Activated CD4-positive, alpha-beta T cell treated with anti-CD3 and anti-CD28 coated beads, Interleukin-2, amount 50 U/mL, for 4 hours (primary cell): ENCODE results near the gene OR52E8.
A peak's percentile ranks its signal among the peaks of the same experiment; 100 is the strongest.

Experiments used
- DNase-seq, 2 experiments: peaks; one replicate each; pipeline ENCODE4 v3.0.0-alpha.2; 2020

Gene OR52E8

GRCh38 chr11:5857590-5857989 lies at the start of gene OR52E8:
TSS of gene OR52E8 (minus strand) at chr11:5857690. CDS start at chr11:5857690, 0 bp downstream.
- no peak for DNase-seq

GRCh38 chr11:5899534-5899933 lies 42.0 kb upstream of the OR52E8 start:
- DNase-seq: no peak

- no peak for DNase-seq
These were observed 35.4 kb upstream of the OR52E8 start, which contains the start of gene OR52E5 for GRCh38 chr11:5892908-5893307. TSS of gene OR52E5 (plus strand) at chr11:5893208. CDS start at chr11:5900777, 7,569 bp downstream.

- DNase-seq: no peak
These were observed 33.8 kb upstream of the OR52E8 start for GRCh38 chr11:5891216-5891800.

- no peak for DNase-seq
These were observed 30.2 kb upstream of the OR52E8 start for GRCh38 chr11:5887661-5888060.

- no peak for DNase-seq
These were observed 29.7 kb upstream of the OR52E8 start for GRCh38 chr11:5887172-5887571.

- DNase-seq: no peak
These were observed 24.3 kb upstream of the OR52E8 start for GRCh38 chr11:5881756-5882155.

- DNase-seq: no peak
These were observed 22.8 kb upstream of the OR52E8 start, which contains the start of gene OR52E4 for GRCh38 chr11:5880329-5880728. TSS of gene OR52E4 (plus strand) at chr11:5880629. CDS start at chr11:5884293, 3,664 bp downstream.

- DNase-seq: no peak
These were observed 21.1 kb upstream of the OR52E8 start for GRCh38 chr11:5878564-5878963.

GRCh38 chr11:5865826-5866225 lies 8.3 kb upstream of the OR52E8 start:
- no peak for DNase-seq

- no peak for DNase-seq
These were observed 6.5 kb downstream of the OR52E8 start for GRCh38 chr11:5851002-5851401.

GRCh38 chr11:5847711-5848110 lies 9.8 kb downstream of the OR52E8 start:
- DNase-seq: no peak

GRCh38 chr11:5846701-5847100 lies 10.8 kb downstream of the OR52E8 start:
- DNase-seq: no peak

- DNase-seq: no peak
These were observed 15.7 kb downstream of the OR52E8 start, which contains the start of gene OR52E6 for GRCh38 chr11:5841797-5842196. TSS of gene OR52E6 (minus strand) at chr11:5841897. CDS start at chr11:5841897, 0 bp downstream.

GRCh38 chr11:5837695-5838094 lies 19.8 kb downstream of the OR52E8 start:
- DNase-seq: no peak

GRCh38 chr11:5833446-5833845 lies 24.0 kb downstream of the OR52E8 start:
- no peak for DNase-seq

- DNase-seq: no peak
These were observed 26.2 kb downstream of the OR52E8 start for GRCh38 chr11:5831196-5831829.

- DNase-seq: no peak
These were observed 39.1 kb downstream of the OR52E8 start for GRCh38 chr11:5818245-5818886.

- DNase-seq: no peak
These were observed 42.0 kb downstream of the OR52E8 start for GRCh38 chr11:5815534-5815933.

- DNase-seq: no peak
These were observed 47.3 kb downstream of the OR52E8 start for GRCh38 chr11:5809905-5810795.

- no peak for DNase-seq
These were observed 48.4 kb downstream of the OR52E8 start for GRCh38 chr11:5809122-5809519.

- peak; percentile 65 to 70 for DNase-seq
These were observed 48.9 kb downstream of the OR52E8 start, which contains the start of gene OR52N2 for GRCh38 chr11:5808500-5809121. TSS of gene OR52N2 (plus strand) at chr11:5808924. CDS start at chr11:5820336, 11,412 bp downstream.
